ENCODE measurements around the gene ULK1.
"Not testable (repeated sequence)": the region's sequence is repeated elsewhere in the genome, so short reads cannot be mapped to it uniquely, and the experiment has no call there.

- not testable (repeated sequence) for TF ChIP-seq CTCF, EZH2, EZH2phosphoT487 (IDR thresholded peaks at IDR 0.05)
Observed at GRCh38 chr12:131891722-131892121, 2.7 kb upstream of the ULK1 start.
